Activated gamma-delta T cell treated with anti-CD3 and anti-CD28 coated beads, Interleukin-2, amount 50 U/mL, for 16 hours (primary cell): Measurements from ENCODE around the gene ZCCHC10.
"Not testable (repeated sequence)": the region's sequence is repeated elsewhere in the genome, so short reads cannot be mapped to it uniquely, and the experiment has no call there.

Experiments used
- DNase-seq: peaks from one replicate; pipeline ENCODE4 v3.0.0-alpha.2; 2020; ENCODE audit warnings: low read depth

The ZCCHC10 gene

DNA sequence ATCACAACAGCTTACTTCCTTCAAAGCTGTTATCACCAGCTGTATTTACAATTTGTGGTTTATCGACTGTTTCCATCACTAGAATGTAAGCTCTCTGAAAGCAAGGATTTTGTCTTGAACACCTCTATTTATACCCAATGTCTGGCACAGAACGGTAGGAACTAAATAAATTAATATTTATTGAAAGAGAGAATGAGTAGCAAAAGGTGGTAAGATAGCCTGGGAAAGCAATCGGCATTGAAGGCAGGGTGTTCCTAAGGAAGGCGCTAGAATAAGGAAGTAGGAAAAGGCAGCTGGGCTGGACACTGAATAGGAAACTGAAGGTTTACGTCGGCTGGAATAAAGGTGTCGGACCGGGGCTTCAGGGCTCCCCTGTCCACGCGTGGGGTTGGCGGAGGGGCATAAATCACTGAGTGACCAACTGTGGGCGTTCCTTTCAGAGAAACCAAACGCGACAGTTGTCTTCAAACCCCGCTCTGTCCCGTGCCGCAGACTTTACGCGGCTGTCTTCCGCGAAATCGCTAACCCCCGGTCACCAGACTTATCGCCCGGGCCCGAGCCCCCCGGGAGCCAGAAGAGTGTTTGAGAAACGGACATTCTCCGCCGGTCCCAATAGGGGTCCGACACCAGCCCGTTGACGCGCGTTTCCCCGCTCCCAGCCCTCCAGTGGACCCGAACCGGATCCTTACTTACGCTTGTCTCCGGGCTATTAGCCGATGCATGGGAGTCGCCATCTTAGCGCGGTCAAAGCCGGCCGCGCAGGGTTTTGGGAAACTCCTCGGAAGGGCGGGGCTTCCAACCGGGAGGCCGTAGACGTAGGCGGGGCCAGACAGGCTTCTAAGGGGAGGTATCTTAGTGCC, at the start of gene ZCCHC10:
Gene ZCCHC10 (minus strand): TSS at position 746 of the 860 bp plus-strand sequence. CDS start 12 bp downstream, at position 734.
- DNase-seq: peak; percentile 86

DNA sequence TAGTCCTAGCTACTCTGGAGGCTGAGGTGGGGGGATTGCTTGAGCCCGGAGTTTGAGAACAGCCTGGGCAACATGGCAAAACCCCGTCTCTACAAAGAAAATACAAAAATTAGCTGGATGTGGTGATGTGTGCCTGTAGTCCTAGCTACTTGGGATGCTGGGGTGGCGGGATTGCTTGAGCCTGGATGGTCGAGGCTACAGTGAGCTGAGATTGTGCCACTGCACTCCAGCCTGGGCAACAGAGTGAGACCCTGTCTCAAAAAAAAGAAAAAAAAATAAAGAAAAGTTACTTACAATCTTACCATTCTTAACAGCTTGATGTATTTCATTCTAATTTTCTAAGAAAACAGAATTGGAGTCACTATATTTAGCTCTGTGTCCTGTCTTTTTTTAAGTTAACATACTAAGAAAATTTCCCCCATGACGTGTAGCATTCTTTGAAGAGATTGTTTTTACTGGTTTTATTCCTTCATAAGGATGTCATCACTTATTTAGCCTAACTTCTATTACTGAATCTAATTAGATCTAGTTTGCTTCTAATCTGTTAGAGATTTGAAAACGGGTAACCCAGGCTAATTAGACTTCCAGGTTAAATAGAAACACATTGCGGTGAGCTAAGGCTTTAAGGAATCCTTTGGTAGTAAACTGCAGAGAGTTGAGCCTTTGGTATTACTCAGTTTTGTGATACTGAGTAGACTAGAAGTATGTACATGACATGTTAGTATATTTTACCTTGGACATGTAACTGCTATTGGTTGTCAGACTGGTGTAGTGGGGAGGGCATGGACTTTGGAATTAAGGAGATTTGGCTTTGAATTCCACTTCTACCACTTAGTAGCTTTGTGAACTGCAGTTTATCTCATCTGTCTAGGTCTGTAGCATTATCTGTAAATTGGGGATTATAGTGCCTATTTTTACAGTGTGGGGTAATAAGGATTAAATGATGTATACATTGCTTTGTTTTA, 49.5 kb upstream of the ZCCHC10 start:
- no peak for DNase-seq

DNA sequence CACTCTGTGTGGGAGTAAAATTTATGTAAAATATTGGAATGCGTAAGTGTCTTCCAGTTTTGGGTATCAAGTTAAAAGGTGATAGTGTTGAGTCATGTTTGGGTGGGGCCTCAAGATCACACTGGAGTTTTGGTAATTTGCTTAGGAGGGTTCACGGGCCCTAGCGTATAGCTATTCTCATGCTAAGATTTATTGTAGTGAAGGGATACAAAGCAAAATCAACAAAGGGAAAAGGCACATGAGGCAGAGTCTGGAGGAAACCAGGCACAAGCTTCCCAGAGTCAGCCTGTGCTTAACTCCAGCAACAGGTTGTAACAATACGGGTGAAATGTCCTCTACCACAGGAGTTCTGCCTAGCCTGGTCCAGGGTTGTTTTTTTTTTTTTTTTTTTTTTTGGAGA, 45.7 kb upstream of the ZCCHC10 start:
- no peak for DNase-seq

DNA sequence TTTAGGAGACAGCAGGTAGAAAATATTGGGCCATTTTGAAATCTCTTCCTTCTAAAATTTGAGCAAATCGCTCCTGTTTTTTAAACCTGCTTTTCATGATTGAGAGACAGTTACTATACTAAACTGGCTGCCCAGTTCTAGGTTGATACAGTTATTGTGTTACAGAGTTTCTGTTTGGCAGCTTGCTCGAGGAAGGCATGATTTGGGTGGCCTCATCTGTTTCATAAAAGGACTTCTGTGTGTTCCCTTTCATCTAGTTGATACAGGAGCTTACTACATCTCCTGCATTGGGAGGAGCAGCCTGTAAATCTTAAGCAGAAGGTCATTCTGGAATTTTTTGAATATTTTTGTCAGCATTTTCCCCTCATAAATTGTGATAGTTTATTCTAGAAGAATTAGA, 39.7 kb upstream of the ZCCHC10 start:
- DNase-seq: no peak

DNA sequence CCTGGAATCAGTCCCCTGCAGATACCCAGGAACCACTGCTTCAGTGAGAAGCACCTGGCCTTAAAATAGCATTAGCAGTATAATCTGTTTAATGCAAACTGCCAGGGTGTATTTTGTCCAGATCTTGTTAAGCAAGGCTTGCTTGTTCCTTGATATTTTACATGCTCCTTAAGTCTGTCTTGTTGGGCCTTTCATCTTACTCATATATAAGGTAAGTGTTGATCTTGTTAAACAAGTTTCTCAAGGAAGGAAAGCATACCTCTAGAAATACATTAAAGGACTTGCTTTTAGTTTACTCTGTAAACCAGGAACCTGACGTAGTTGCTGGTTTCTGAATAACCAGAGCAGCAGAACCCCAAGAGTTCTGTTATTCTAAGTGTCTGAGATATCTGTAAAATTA, 39.1 kb upstream of the ZCCHC10 start:
- DNase-seq: no peak

DNA sequence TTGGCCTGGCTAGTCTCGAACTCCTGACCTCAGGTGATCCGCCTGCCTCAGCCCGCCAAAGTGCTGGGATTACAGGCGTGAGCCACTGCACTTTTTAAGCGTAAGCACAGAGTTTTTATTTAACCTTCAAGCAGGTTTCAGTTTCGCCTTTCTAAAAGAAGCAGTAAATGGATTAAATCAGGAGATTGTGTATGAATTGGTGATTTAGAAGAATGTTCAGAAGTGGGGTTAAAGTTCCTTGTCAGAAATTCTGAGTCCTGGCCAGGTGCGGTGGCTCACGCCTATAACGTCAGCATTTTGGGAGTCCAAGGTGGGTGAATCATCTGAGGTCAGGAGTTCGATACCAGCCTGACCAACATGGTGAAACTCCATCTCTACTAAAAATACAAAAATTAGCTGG, 37.6 kb upstream of the ZCCHC10 start:
- no peak for DNase-seq

DNA sequence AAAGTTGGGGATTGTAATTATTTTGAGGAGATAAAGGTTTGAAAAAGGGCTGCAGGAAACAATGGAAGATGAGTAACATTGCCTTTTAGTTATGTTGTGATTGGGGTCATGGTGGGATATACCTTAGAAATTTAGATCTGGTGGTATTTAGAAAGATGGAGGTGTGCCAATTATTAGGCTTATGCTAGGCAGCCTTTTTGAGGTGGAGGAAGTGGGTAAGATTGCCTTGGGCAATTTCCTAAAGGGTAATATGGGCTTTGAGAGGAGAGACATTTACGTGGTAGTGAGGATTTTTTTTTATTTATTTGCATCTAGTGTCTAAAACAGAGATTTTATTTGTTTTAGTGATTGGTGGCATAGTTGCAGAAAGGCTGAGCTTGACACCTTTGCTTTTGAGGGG, 35.9 kb upstream of the ZCCHC10 start:
- DNase-seq: no peak

DNA sequence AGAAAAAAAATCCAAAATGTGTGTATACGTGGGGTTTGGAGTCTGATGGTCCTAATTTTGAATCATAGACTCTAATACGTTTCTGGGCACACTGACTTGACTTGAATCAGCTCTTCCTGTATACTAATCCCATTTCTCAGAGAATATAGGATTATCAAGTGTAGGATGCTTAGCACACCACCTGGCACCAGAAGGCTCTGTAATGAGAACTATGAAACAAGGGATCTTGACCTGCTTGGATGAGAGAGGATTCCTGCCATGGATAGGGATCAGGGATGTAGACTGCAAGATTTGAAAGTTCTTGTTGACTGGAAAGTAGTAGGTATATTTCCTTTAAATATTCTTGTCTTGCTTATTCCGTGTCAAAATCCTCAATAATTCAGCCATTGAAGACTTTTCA, 33.3 kb upstream of the ZCCHC10 start:
- no peak for DNase-seq

DNA sequence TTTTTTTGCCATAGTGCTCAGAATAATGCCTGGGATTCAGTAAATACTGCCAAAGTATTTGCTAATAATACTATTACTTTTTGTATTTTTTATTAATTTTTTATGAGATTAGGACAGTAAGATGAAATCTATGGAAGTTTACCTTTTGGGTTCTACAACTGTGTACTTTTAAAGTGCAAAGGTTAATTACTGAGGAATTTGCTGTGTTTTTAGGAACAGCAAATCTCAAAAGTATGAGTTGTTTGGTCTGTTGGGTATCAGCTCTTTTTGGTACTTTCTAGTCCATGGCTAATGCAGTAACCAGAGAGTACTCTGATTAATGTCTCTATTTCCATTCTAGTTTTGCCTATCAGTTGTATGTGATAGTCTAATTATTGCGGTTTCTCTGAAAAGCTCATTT, 30.5 kb upstream of the ZCCHC10 start:
- DNase-seq: no peak

DNA sequence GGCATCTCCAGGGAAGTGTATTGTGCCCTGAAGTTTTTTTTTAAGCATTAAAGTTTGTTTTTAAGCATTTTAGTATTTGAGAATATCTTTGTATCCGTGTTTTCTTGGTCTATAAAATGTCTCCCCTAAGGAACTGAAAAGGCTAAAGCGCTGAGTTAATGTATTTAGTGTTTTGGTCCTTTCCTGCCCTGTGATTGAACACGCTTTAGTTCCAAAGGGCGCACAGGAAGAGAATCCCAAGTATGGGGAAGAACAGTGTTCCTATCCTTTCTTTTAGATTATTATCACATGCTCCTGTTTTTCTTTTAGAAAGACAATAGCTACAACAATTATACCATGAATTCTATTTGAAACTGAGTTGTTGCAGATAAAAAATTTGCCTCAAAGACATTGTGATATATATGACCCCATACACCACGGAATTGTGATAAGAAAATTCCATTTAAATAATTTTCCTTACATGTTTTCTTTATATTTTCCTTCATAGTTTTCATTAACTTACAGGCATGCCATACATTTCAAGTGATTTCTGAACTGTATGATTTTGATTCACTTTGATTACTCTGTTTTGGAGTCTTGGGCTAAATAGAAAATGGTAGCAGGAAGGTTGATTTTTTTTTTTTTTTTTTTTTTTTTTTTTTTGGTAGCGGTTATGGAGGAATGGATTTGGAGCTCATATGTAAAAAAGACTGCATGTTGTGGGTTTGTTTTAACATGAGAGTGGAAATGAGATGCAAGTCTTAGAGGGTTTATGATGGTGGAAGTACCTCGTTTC, 28.5 kb upstream of the ZCCHC10 start:
- no peak for DNase-seq

DNA sequence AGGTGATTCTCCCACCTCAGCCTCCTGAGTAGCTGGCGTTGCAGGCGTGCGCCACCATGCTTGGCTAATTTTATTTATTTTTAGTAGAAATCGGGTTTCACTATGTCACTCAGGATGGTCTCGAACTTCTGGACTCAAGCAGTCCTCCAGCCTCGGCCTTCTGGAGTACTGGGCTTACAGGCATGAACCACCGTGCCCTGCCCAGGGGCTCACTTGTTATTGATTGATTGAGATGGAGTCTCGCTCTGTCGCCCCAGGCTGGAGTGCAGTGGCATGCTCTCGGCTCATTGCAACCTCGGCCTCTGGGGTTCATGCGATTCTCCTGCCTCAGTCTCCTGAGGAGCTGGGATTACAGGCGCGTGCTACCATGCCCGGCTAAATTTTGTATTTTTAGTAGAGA, 27.1 kb upstream of the ZCCHC10 start:
- no peak for DNase-seq

DNA sequence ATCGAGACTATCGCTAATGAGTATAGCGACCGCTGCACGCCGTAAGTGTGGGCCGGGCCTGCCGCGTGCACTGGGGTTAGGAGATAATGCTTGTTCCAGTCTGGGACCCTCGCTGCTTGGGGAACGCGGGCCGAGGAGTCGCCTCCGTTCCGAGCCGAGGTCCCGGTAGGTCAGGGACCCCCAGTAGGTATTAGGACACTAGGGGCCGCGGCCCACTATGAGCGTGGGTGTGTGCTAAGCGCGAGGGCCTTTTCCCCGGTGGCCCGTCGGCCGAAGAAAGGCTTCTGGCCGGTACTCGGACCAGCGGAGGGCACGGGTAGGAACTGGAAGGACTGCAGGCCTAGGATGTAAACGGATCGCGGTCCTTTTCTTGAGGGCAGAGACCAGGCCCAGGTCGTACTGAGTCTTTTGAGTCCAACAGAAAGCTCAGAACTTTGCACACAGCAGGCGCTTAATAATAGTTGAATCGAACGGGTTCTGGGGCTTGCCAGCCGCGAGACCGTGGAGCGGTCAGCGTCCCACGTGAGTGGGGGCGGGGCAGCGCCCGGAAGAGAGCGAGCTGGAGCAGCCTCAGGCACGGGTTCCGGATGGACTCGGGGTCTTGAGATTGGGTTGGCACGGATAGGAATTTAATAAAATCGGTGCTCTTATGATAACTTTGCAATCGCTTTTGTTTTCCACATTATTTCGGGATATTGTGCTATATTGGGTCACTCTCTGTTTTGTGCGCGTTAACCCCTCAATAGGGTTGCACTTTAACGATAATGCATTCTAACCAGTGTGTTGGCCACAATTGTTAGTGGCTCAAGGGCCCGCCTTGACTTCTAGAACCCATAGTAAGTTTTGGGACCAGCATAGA, 26.2 kb upstream of the ZCCHC10 start:
- peak; percentile 24 for DNase-seq

DNA sequence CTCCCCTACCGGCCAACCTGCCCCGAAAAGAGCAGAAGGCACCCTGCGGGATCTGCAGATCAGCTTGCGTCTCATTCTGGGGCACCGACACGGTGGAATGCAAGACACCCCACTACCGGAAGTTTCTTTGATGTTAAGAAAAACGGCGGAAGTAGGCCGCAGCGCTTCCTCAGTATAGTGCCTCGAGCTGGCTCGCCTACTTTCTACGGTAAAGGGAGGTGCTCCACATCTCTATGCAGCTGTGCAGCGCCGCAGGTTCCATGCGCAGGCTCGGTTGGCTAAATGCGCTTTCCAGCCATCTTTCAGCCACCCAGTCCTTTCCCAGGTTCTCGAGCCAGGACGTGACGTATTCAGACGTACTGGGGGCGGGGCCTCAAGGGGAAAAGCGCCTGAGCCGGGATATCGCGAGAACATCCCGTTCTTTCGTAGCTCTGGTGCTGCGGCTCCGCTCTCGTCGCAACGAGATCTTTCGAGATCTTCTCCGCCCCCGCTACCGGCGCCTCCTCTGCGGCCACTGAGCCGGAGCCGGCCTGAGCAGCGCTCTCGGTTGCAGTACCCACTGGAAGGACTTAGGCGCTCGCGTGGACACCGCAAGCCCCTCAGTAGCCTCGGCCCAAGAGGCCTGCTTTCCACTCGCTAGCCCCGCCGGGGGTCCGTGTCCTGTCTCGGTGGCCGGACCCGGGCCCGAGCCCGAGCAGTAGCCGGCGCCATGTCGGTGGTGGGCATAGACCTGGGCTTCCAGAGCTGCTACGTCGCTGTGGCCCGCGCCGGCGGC, 25.4 kb upstream of the ZCCHC10 start, which contains the start of gene HSPA4:
Gene HSPA4 (plus strand): TSS at position 472 of the 775 bp plus-strand sequence. CDS start 238 bp downstream, at position 710.
- peak; percentile 95 for DNase-seq

DNA sequence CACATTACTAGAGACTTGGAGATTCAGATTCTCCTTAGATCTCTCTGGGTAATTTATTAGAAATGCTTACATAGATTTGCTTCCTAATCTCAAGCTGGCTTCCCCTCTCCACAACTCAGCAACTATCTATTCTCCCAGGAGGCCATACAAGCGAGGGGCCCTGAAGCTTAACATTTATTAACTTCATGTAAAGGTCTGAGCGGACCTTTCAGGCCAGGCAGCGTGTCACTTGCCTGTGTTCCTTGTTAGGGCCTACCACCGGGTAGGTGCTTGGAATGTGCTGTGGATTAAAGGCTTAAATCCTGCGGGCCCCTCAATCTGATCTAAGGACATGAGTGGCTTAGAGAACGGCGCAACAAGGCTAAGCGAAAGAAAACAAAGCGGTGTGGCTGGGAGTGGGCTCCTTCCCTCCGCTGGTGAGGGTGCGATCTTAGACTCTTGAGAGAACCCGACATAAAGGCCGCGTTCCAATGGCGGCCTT, 24.8 kb upstream of the ZCCHC10 start:
- no peak for DNase-seq

DNA sequence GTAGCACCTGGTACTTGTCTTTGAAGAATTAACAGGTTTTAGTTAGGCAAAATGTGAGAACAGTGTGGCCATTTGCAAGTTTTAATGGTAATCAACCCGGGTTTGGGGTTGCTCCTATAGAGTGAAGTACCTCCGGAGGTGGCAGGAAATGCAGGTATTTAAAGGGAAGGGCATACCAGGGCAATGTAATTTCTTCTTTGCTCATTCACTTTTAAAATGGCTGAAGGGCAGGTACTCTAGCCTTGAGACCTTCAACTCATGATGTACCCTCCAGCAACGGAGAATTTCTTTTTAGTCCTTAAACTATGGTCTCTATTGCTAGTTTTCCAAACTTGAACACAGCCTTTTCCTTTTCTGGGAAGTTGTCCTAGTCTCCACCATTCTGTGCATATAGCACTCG, 24.2 kb upstream of the ZCCHC10 start:
- no peak for DNase-seq

DNA sequence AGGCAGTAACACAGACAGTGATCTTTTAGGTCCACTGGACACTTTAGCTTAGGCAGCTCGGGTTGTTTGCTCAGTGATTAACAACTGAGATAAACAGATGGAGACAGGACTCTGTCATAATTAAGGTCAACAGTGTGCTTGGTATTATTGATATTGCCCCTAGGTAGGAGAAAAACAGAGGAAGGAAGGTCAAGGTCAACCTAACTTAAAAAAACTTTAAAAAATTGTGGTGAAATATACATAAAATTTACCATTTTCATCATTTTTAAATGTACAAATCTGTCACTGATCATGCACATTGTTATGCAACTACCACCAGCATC, 23.3 kb upstream of the ZCCHC10 start:
- DNase-seq: no peak

DNA sequence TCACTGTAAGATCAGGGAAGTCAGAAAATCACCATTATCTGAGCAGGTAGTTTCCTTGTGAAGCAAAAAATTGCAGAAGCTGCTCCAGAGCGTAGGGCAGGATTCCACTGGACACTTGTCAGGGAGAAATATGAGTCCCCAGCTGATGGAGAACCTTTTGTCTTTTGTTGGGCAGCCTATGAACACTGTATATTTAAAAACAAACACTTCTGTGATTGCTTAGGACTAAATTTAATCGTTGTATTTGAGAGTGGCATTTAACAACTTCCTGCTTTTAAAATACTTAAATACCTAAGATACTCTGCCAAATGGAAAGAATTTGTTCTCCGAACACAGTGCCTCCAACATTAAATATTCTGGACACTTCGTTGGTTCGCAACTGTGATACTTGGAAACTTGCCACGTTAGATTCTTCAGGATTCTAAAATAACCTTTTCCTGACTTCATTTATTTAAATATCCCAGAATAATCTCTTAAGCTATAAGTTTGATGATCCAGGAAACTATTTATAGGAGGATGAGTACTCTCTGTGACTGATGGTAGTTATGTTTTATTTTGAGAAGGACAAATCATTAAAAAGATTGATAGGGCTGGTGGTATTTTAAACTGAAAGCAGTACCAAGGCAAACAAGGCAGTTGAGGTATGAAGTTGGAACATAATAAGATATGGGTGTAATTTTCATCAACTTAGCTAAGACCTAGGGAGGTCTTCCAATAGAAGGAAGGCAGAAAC, 22.8 kb upstream of the ZCCHC10 start:
- no peak for DNase-seq

DNA sequence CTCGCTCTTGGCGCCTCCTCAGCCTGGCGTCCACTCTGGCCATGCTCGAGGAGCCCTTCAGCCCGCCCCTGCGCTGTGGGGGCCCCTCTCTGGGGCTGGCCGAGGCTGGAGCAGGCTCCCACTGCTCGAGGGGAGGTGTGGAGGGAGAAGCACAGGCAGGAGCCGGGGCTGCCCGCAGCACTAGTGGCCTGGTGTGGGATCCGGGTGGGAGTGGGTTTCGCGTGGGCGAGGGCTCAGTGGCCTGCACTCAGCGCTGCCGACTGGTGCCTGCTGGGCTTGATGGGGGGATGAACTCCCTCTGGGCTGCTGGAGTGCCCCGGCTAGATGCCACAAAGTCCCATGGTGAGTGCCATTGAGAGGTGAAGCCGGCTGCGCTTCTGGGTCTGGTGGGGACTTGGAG, 21.1 kb upstream of the ZCCHC10 start:
- no peak for DNase-seq

DNA sequence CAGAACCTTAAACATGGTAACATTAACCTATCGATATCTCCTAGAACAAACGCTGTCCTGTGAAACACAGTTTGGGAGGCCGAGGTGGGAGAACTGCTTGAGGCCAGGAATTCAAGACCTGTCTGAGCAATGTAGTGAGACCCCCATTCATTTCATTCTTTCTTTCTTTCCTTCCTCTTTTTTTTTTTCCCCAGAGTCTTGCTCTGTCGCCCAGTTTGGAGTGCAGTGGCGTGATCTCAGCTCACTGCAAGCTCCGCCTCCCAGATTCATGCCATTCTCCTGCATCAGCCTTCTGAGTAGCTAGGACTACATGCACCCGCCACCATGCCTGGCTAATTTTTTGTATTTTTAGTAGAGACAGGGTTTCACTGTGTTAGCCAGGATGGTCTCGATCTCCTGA, 20.2 kb upstream of the ZCCHC10 start:
- DNase-seq: not testable (repeated sequence)

DNA sequence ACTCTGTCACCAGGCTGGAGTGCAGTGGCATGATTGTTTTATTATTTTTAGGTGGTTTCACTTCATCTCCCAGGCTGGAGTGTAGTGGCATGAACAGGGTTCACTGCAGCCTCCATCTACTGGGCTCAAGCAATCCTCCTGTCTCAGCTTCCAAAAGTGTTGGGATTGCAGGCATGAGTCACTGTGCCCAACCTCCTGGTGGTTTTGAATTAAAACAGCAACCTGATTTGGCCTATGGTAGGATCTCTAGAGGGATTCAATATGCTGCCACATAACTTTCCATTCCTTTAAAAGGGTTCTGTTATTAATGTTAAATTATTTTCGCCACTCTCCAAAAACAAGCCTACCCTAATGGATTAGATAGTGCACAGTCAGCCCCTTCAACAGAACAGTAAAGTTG, 15.6 kb upstream of the ZCCHC10 start:
- no peak for DNase-seq
